H1 (cell line): ENCODE measurements around the gene WDR4. TPM values are rescaled to one million over a fixed set of nuclear protein-coding genes. Genes with fewer than 3 reads are reported as not detected.
A peak's percentile ranks its signal among the peaks of the same experiment; 100 is the strongest.

Source experiments
- ASH2L ChIP-seq: fragments of 200-600, 300-600 bp; sonication (generic); IDR thresholded peaks from one replicate; pipeline ENCODE4 v1.7.1; 2017; ENCODE audit warnings: low read length
- ATF2 ChIP-seq: IDR thresholded peaks from 2 replicates; pipeline ENCODE4 v1.6.1; 2012; ENCODE audit warnings: low read length, inconsistent platforms
- BCL11A ChIP-seq, 2 experiments: IDR thresholded peaks; one replicate each; pipeline ENCODE4 v1.6.1; 2011; ENCODE audit warnings: low read depth in 2 of 2, low read length in 2 of 2, mild to moderate bottlenecking in 2 of 2
- BRCA1 ChIP-seq: IDR thresholded peaks from 2 replicates; pipeline ENCODE4 v1.6.1; 2012; ENCODE audit warnings: low read depth, low read length, improper control_type of control experiment
- CBX5 ChIP-seq: fragments of 300-800, 300-1000 bp; sonication (generic); IDR thresholded peaks from 2 replicates; pipeline ENCODE4 v1.7.1; 2016; ENCODE audit warnings: antibody characterized with exemption, low read length, low read depth
- CHD1 ChIP-seq: IDR thresholded peaks from 2 replicates; pipeline ENCODE4 v1.6.1; 2012; ENCODE audit warnings: low read depth, low read length, improper control_type of control experiment
- FOSL1 ChIP-seq: IDR thresholded peaks from 2 replicates; pipeline ENCODE4 v1.6.1; 2011; ENCODE audit warnings: mild to moderate bottlenecking, low read depth, low read length, moderate library complexity; ENCODE audit not compliant: insufficient read depth
- GABPA ChIP-seq: IDR thresholded peaks from 2 replicates; pipeline ENCODE4 v1.6.1; 2011; ENCODE audit warnings: mild to moderate bottlenecking, low read length, moderate library complexity, borderline replicate concordance; ENCODE audit not compliant: insufficient read depth
- KDM5A ChIP-seq: fragments of 200-600 bp; IDR thresholded peaks from 2 replicates; pipeline ENCODE4 v1.7.1; 2012; ENCODE audit warnings: mild to moderate bottlenecking, low read length, inconsistent platforms, mixed read lengths
- MAX ChIP-seq: IDR thresholded peaks from 2 replicates; pipeline ENCODE4 v1.6.1; 2012; ENCODE audit warnings: inconsistent platforms
- NANOG ChIP-seq: IDR thresholded peaks from 2 replicates; pipeline ENCODE4 v1.6.1; 2011; ENCODE audit warnings: low read length, low read depth, mild to moderate bottlenecking, inconsistent platforms; ENCODE audit not compliant: insufficient read depth, poor library complexity, severe bottlenecking
- RAD21 ChIP-seq, 2 experiments: IDR thresholded peaks in 1 of 2; conservative IDR thresholded peaks in 1 of 2; 2 replicates each; pipeline ENCODE4 v1.6.1; 2011; ENCODE audit warnings: low read depth in 2 of 2, low read length in 2 of 2, improper control_type of control experiment in 1 of 2, inconsistent platforms in 1 of 2, mild to moderate bottlenecking in 1 of 2, moderate library complexity in 1 of 2
- RNF2 ChIP-seq: fragments of 200-900, 300-1000 bp; sonication (generic); IDR thresholded peaks from 2 replicates; pipeline ENCODE4 v1.7.1; 2016; ENCODE audit warnings: borderline replicate concordance, low read depth, mild to moderate bottlenecking, antibody characterized with exemption, low read length; ENCODE audit not compliant: poor library complexity, severe bottlenecking; ENCODE audit errors: missing control alignments
- SIN3A ChIP-seq, 2 experiments: IDR thresholded peaks in 1 of 2; conservative IDR thresholded peaks in 1 of 2; 2 replicates each; pipeline ENCODE4 v1.6.1; 2011 to 2012; ENCODE audit warnings: low read length in 2 of 2, improper control_type of control experiment in 1 of 2, low read depth in 1 of 2, mild to moderate bottlenecking in 1 of 2
- SIRT6 ChIP-seq: IDR thresholded peaks from one replicate; pipeline ENCODE4 v1.7.1; 2012; ENCODE audit warnings: low read length, inconsistent platforms
- SUZ12 ChIP-seq: fragments of 200-600 bp; sonication (generic); IDR thresholded peaks from 2 replicates; pipeline ENCODE4 v1.6.1; 2012; ENCODE audit warnings: mild to moderate bottlenecking, inconsistent platforms, low read length, moderate library complexity, mixed read lengths
- TAF7 ChIP-seq: optimal IDR thresholded peaks from 2 replicates; pipeline ENCODE3; 2011; ENCODE audit warnings: low read depth, mild to moderate bottlenecking, inconsistent platforms, low read length, moderate library complexity, borderline replicate concordance
- TCF12 ChIP-seq: IDR thresholded peaks from 2 replicates; pipeline ENCODE4 v1.6.1; 2011; ENCODE audit warnings: low read depth, mild to moderate bottlenecking, low read length
- YY1 ChIP-seq: IDR thresholded peaks from 2 replicates; pipeline ENCODE4 v1.6.1; 2011; ENCODE audit warnings: low read depth, mild to moderate bottlenecking, low read length
- polyA plus RNA-seq, 7 experiments: library from polyadenylated mRNA; depleted of rRNA in 3 of 7; stranded (reverse) in 5 of 7; unstranded in 2 of 7; fragments of >200 nt in 5 of 7; fragments of 200-250 nt in 2 of 7; gene quantifications; 1 replicate in 5 of 7; 2 replicates in 1 of 7; 4 replicates in 1 of 7; pipeline versions ENCODE4 v1.2.1 to v1.2.3, GENCODE V29; 2011 to 2013; ENCODE audit warnings: missing spikeins in 2 of 7, mixed read lengths in 2 of 7
- total RNA-seq: library from RNA; stranded (reverse); fragmentation: NEBNext Ultra II Directional; extraction: Animal tissue kit (Norgen Biotek cat#: 25700); gene quantifications from 2 replicates; pipeline ENCODE4 v1.2.1, GENCODE V29; 2021

Gene WDR4
- total and polyA plus RNA-seq, 2 of the 8 experiments (the other 6 are each of a cell fraction or from before 2014, with no cell fraction given), result 28.9 to 47.8 TPM

GRCh38 chr21:42878993-42879787 lies at the start of gene WDR4 (continued):
- peak; percentile 92 to 99 for TF ChIP-seq SIN3A (conservative IDR thresholded peaks at IDR 0.05 in 1 of 2, IDR thresholded peaks at IDR 0.05 in 1 of 2; ENCODE audit: low read depth in 1 of 2, low read length in 2 of 2)
- TF ChIP-seq TAF7, result peak; percentile 91
- peak; percentile 87 for TF ChIP-seq KDM5A
- TF ChIP-seq SIRT6, result no peak
- TF ChIP-seq ATF2, result peak; percentile 85; the same call in 1 of the 2 replicates
- TF ChIP-seq MAX, result peak; percentile 99
- TF ChIP-seq CBX5, result no peak
- TF ChIP-seq FOSL1, result no peak
- TF ChIP-seq TCF12, result no peak
- TF ChIP-seq RAD21 (IDR thresholded peaks at IDR 0.05 in 1 of 2, conservative IDR thresholded peaks at IDR 0.05 in 1 of 2; ENCODE audit: low read depth in 2 of 2, low read length in 2 of 2), result no peak
- peak; percentile 60 for TF ChIP-seq BRCA1
- peak; percentile 81; the same call in 1 of the 2 replicates for TF ChIP-seq GABPA
- no peak for TF ChIP-seq SUZ12
- peak; percentile 60 for TF ChIP-seq ASH2L
- peak; percentile 74; the same call in 1 of the 2 replicates for TF ChIP-seq YY1
- no peak for TF ChIP-seq BCL11A (IDR thresholded peaks at IDR 0.05; ENCODE audit: low read depth in 2 of 2, low read length in 2 of 2)
- no peak for TF ChIP-seq RNF2
- no peak for TF ChIP-seq NANOG
- no peak; the same call in 1 of the 2 replicates for TF ChIP-seq CHD1
